Measurements from ENCODE around the gene GTF3C5. TPM values are rescaled to one million over a fixed set of nuclear protein-coding genes. Genes with fewer than 3 reads are reported as not detected.
A peak's percentile ranks its signal among the peaks of the same experiment; 100 is the strongest.
"Not testable (repeated sequence)": the region's sequence is repeated elsewhere in the genome, so short reads cannot be mapped to it uniquely, and the experiment has no call there.

The GTF3C5 gene
- total and polyA plus RNA-seq, 10 of the 15 experiments (the other 5 are each of a cell fraction or from before 2014, with no cell fraction given), result 2.2 to 81.1 (median 68.7) TPM

- BruUV-seq (replicated peaks), result no TSS peak
- no peak overlapping the region for H3K4me3 ChIP-seq
- no peaks in the 10 kb centered on the region for H3K9me3 ChIP-seq (replicated peaks; ENCODE audit: control insufficient read depth, insufficient read depth, low read length)
- no peak for FAIRE-seq
- no peaks in the 10 kb centered on the region for H3K4me1 ChIP-seq (ENCODE audit: control insufficient read depth, insufficient read depth, low read length)
- intact Hi-C loops (cut with micrococcal nuclease; ENCODE audit: unreplicated experiment), result no loop called here
- no peak overlapping the region for H3K27ac ChIP-seq (ENCODE audit: control insufficient read depth, insufficient read depth)
- SMC1A ChIA-PET (ENCODE audit: uncharacterized antibody, unreplicated experiment), result no interaction called here
- POLR2A ChIA-PET, result no interaction called here
- CTCF ChIA-PET, result interaction anchor here (0.8 kb wide), 1 partner anchor 12 kb away, joined by 3 read pairs; no protein-coding TSS in a partner anchor
- DNase-seq (ENCODE audit: low read depth, low spot score), result no peak
- 62% methylated on average over 11 of the region's 11 CpGs for WGBS (ENCODE audit: insufficient coverage, insufficient replicate concordance, low lambda C conversion rate, missing lambda C conversion rate)
- no peaks in the 10 kb centered on the region for H3K79me2 ChIP-seq (ENCODE audit: control insufficient read depth, insufficient read depth, low read length)
- no peak overlapping the region for H3K4me2 ChIP-seq (ENCODE audit: control insufficient read depth, insufficient read depth)
- H3K27me3 ChIP-seq (replicated peaks in 1 of 2; ENCODE audit: control insufficient read depth in 2 of 2, insufficient read depth in 2 of 2, low read length in 1 of 2), result no peaks in the 10 kb centered on the region
- TF ChIP-seq SMC3 (IDR thresholded peaks at IDR 0.05; ENCODE audit: borderline replicate concordance, low read length) (no peak), PML (IDR thresholded peaks at IDR 0.05; ENCODE audit: low read length) (no peak)
- RAD21 ChIA-PET (ENCODE audit: unreplicated experiment), result no interaction called here
- H2AFZ ChIP-seq (ENCODE audit: control insufficient read depth, low read depth, low read length), result no peak overlapping the region
- H4K20me1 ChIP-seq (ENCODE audit: control insufficient read depth, insufficient read depth), result no peaks in the 10 kb centered on the region
- ATAC-seq, result no peak
- H3K36me3 ChIP-seq (ENCODE audit: control insufficient read depth in 2 of 2, insufficient read depth in 2 of 2, low read length in 1 of 2), result no peaks in the 10 kb centered on the region
- H3K9ac ChIP-seq (ENCODE audit: control insufficient read depth, insufficient read depth, low read length), result no peak overlapping the region
- in situ Hi-C loops (cut with MboI), result no loop called here
Observed at GRCh38 chr9:133067813-133068212, 37.0 kb downstream of the GTF3C5 start.

- BruUV-seq (replicated peaks); SMC1A ChIA-PET (ENCODE audit: uncharacterized antibody, unreplicated experiment); ATAC-seq; H4K20me1 ChIP-seq (ENCODE audit: control insufficient read depth, insufficient read depth); CTCF ChIA-PET; H3K9ac ChIP-seq (ENCODE audit: control insufficient read depth, insufficient read depth, low read length); H2AFZ ChIP-seq (ENCODE audit: control insufficient read depth, low read depth, low read length); H3K27me3 ChIP-seq (replicated peaks in 1 of 2; ENCODE audit: control insufficient read depth in 2 of 2, insufficient read depth in 2 of 2, low read length in 1 of 2); POLR2A ChIA-PET; H3K4me2 ChIP-seq (ENCODE audit: control insufficient read depth, insufficient read depth); in situ Hi-C loops (cut with MboI); intact Hi-C loops (cut with micrococcal nuclease; ENCODE audit: unreplicated experiment); H3K79me2 ChIP-seq (ENCODE audit: control insufficient read depth, insufficient read depth, low read length); H3K4me3 ChIP-seq; H3K27ac ChIP-seq (ENCODE audit: control insufficient read depth, insufficient read depth); H3K9me3 ChIP-seq (replicated peaks; ENCODE audit: control insufficient read depth, insufficient read depth, low read length); RAD21 ChIA-PET (ENCODE audit: unreplicated experiment); DNase-seq (ENCODE audit: low read depth, low spot score); H3K36me3 ChIP-seq (ENCODE audit: control insufficient read depth in 2 of 2, insufficient read depth in 2 of 2, low read length in 1 of 2); H3K4me1 ChIP-seq (ENCODE audit: control insufficient read depth, insufficient read depth, low read length): not testable (repeated sequence)
- 42% methylated on average over 2 of the region's 15 CpGs for WGBS (ENCODE audit: insufficient coverage, insufficient replicate concordance, low lambda C conversion rate, missing lambda C conversion rate)
- FAIRE-seq, result peak; percentile 52
Observed at GRCh38 chr9:133068431-133068830, 37.6 kb downstream of the GTF3C5 start.

GRCh38 chr9:133070500-133070961, 39.7 kb downstream of the GTF3C5 start:
- POLR2A ChIA-PET; H3K4me1 ChIP-seq (ENCODE audit: control insufficient read depth, insufficient read depth, low read length); intact Hi-C loops (cut with micrococcal nuclease; ENCODE audit: unreplicated experiment); H3K36me3 ChIP-seq (ENCODE audit: control insufficient read depth in 2 of 2, insufficient read depth in 2 of 2, low read length in 1 of 2); FAIRE-seq; ATAC-seq; H4K20me1 ChIP-seq (ENCODE audit: control insufficient read depth, insufficient read depth); H3K27me3 ChIP-seq (replicated peaks in 1 of 2; ENCODE audit: control insufficient read depth in 2 of 2, insufficient read depth in 2 of 2, low read length in 1 of 2); H3K4me2 ChIP-seq (ENCODE audit: control insufficient read depth, insufficient read depth); H2AFZ ChIP-seq (ENCODE audit: control insufficient read depth, low read depth, low read length); SMC1A ChIA-PET (ENCODE audit: uncharacterized antibody, unreplicated experiment); H3K9me3 ChIP-seq (replicated peaks; ENCODE audit: control insufficient read depth, insufficient read depth, low read length); BruUV-seq (replicated peaks); in situ Hi-C loops (cut with MboI); H3K9ac ChIP-seq (ENCODE audit: control insufficient read depth, insufficient read depth, low read length); DNase-seq (ENCODE audit: low read depth, low spot score); RAD21 ChIA-PET (ENCODE audit: unreplicated experiment); H3K27ac ChIP-seq (ENCODE audit: control insufficient read depth, insufficient read depth); H3K4me3 ChIP-seq; CTCF ChIA-PET; H3K79me2 ChIP-seq (ENCODE audit: control insufficient read depth, insufficient read depth, low read length): not testable (repeated sequence)
- WGBS (ENCODE audit: insufficient coverage, insufficient replicate concordance, low lambda C conversion rate, missing lambda C conversion rate), result 84% methylated on average over 17 of the region's 17 CpGs

GRCh38 chr9:133070985-133071384, 40.2 kb downstream of the GTF3C5 start:
- H3K4me3 ChIP-seq; H3K9ac ChIP-seq (ENCODE audit: control insufficient read depth, insufficient read depth, low read length); RAD21 ChIA-PET (ENCODE audit: unreplicated experiment); intact Hi-C loops (cut with micrococcal nuclease; ENCODE audit: unreplicated experiment); ATAC-seq; in situ Hi-C loops (cut with MboI); H3K4me2 ChIP-seq (ENCODE audit: control insufficient read depth, insufficient read depth); DNase-seq (ENCODE audit: low read depth, low spot score); H3K79me2 ChIP-seq (ENCODE audit: control insufficient read depth, insufficient read depth, low read length); H3K27me3 ChIP-seq (replicated peaks in 1 of 2; ENCODE audit: control insufficient read depth in 2 of 2, insufficient read depth in 2 of 2, low read length in 1 of 2); H4K20me1 ChIP-seq (ENCODE audit: control insufficient read depth, insufficient read depth); BruUV-seq (replicated peaks); FAIRE-seq; H3K9me3 ChIP-seq (replicated peaks; ENCODE audit: control insufficient read depth, insufficient read depth, low read length); POLR2A ChIA-PET; H2AFZ ChIP-seq (ENCODE audit: control insufficient read depth, low read depth, low read length); H3K27ac ChIP-seq (ENCODE audit: control insufficient read depth, insufficient read depth); H3K36me3 ChIP-seq (ENCODE audit: control insufficient read depth in 2 of 2, insufficient read depth in 2 of 2, low read length in 1 of 2); H3K4me1 ChIP-seq (ENCODE audit: control insufficient read depth, insufficient read depth, low read length); SMC1A ChIA-PET (ENCODE audit: uncharacterized antibody, unreplicated experiment): not testable (repeated sequence)
- CTCF ChIA-PET, result interaction anchor here (0.6 kb wide), 1 partner anchor 326 kb away, joined by 5 read pairs; no protein-coding TSS in a partner anchor
- WGBS (ENCODE audit: insufficient coverage, insufficient replicate concordance, low lambda C conversion rate, missing lambda C conversion rate), result 79% methylated on average over 12 of the region's 31 CpGs
